HepG2 (cell line): ENCODE data around the gene ERCC6L2. TPM values are rescaled to one million over a fixed set of nuclear protein-coding genes. Genes with fewer than 3 reads are reported as not detected.

Experiments used
- DNMT1 ChIP-seq: sonication (generic); formaldehyde crosslinking; IDR thresholded peaks from 2 replicates; pipeline ENCODE4 v1.5.1; 2020; ENCODE audit warnings: mild to moderate bottlenecking, missing genetic modification reagents
- NFATC3 ChIP-seq: sonication (generic); formaldehyde crosslinking; IDR thresholded peaks from 2 replicates; pipeline ENCODE4 v1.5.1; 2020; ENCODE audit warnings: mild to moderate bottlenecking, missing genetic modification reagents
- NFIB ChIP-seq: sonication (generic); formaldehyde crosslinking; IDR thresholded peaks from 2 replicates; pipeline ENCODE4 v1.9.0; 2021; ENCODE audit warnings: missing genetic modification reagents, mild to moderate bottlenecking, borderline replicate concordance
- PRPF4 ChIP-seq: fragments of 200-400 bp; formaldehyde crosslinking; IDR thresholded peaks from 2 replicates; pipeline ENCODE4 v1.6.1; 2016; ENCODE audit warnings: low read length, low read depth; ENCODE audit not compliant: poor library complexity, severe bottlenecking
- RBM22 ChIP-seq: fragments of 200-400 bp; formaldehyde crosslinking; optimal IDR thresholded peaks from 2 replicates; pipeline ENCODE3; 2017; ENCODE audit warnings: mild to moderate bottlenecking, low read length, moderate library complexity
- TBL1XR1 ChIP-seq: fragments of 150-350 bp; IDR thresholded peaks from 2 replicates; pipeline ENCODE4 v1.6.1; 2014; ENCODE audit warnings: borderline replicate concordance, low read length; ENCODE audit not compliant: partially characterized antibody
- TBX2 ChIP-seq: sonication (generic); formaldehyde crosslinking; IDR thresholded peaks from 2 replicates; pipeline ENCODE4 v1.5.0; 2020; ENCODE audit warnings: missing genetic modification reagents, mild to moderate bottlenecking, borderline replicate concordance
- ZFP36 ChIP-seq: fragments of 150-350 bp; IDR thresholded peaks from 2 replicates; pipeline ENCODE4 v1.6.1; 2018; ENCODE audit warnings: borderline replicate concordance, low read length, low read depth; ENCODE audit not compliant: partially characterized antibody
- ZFP36L1 ChIP-seq: sonication (generic); formaldehyde crosslinking; IDR thresholded peaks from 2 replicates; pipeline ENCODE4 v1.8.0; 2022; ENCODE audit warnings: mild to moderate bottlenecking, missing genetic modification reagents, moderate library complexity
- ZNF44 ChIP-seq: sonication (generic); formaldehyde crosslinking; IDR thresholded peaks from 2 replicates; pipeline ENCODE4 v1.5.1; 2020; ENCODE audit warnings: mild to moderate bottlenecking, missing genetic modification reagents
- ZNF460 ChIP-seq: sonication (generic); formaldehyde crosslinking; IDR thresholded peaks from 2 replicates; pipeline ENCODE4 v1.5.1; 2020; ENCODE audit warnings: missing genetic modification reagents, mild to moderate bottlenecking, borderline replicate concordance
- ZNF850 ChIP-seq: sonication (generic); formaldehyde crosslinking; conservative IDR thresholded peaks from 2 replicates; pipeline ENCODE4 v1.9.0; 2021; ENCODE audit warnings: mild to moderate bottlenecking, missing genetic modification reagents
- polyA plus RNA-seq, 8 experiments: library from polyadenylated mRNA; depleted of rRNA in 3 of 8; stranded (reverse) in 7 of 8; unstranded in 1 of 8; fragments of >200 nt; fragmentation: Illumina TruSeq in 4 of 8; extraction: Trizol in 4 of 8; gene quantifications; 2 replicates each; pipeline versions ENCODE4 v1.2.1 to v1.2.3, GENCODE V29; 2011 to 2016; ENCODE audit warnings: low read depth in 4 of 8, missing spikeins in 1 of 8, mixed read lengths in 1 of 8; ENCODE audit not compliant: insufficient read depth in 1 of 8
- total RNA-seq, 5 experiments: library from RNA; depleted of rRNA; stranded (reverse); fragments of >200 nt; fragmentation: Illumina TruSeq; extraction: Trizol; gene quantifications; 2 replicates each; pipeline ENCODE4 v1.2.3, GENCODE V29; 2016; ENCODE audit warnings: low read depth in 1 of 5
- TF ChIP-seq, protein P1 (sequence below): IDR thresholded peaks from 2 replicates; pipeline ENCODE4 v1.6.1; 2016; ENCODE audit warnings: low read depth, missing genetic modification reagents, missing compliant biosample characterization
- TF ChIP-seq, protein P2 (sequence below): sonication (generic); formaldehyde crosslinking; IDR thresholded peaks from 2 replicates; pipeline ENCODE4 v1.4.0; 2020; ENCODE audit warnings: missing genetic modification reagents, borderline replicate concordance
- TF ChIP-seq, protein P3 (sequence below): sonication (generic); formaldehyde crosslinking; IDR thresholded peaks from 2 replicates; pipeline ENCODE4 v1.5.1; 2020; ENCODE audit warnings: missing genetic modification reagents, mild to moderate bottlenecking, borderline replicate concordance
- TF ChIP-seq, protein P4 (sequence below): sonication (generic); formaldehyde crosslinking; IDR thresholded peaks from 2 replicates; pipeline ENCODE4 v1.4.0; 2020; ENCODE audit warnings: missing genetic modification reagents
- TF ChIP-seq, protein P5 (sequence below): sonication (generic); formaldehyde crosslinking; IDR thresholded peaks from 2 replicates; pipeline ENCODE4 v1.5.1; 2020; ENCODE audit warnings: missing genetic modification reagents, mild to moderate bottlenecking, borderline replicate concordance

ERCC6L2 gene
- total and polyA plus RNA-seq, 2 of the 13 experiments (the other 11 are each of a cell fraction or from before 2014, with no cell fraction given) = 13.4 to 45.9 TPM

DNA sequence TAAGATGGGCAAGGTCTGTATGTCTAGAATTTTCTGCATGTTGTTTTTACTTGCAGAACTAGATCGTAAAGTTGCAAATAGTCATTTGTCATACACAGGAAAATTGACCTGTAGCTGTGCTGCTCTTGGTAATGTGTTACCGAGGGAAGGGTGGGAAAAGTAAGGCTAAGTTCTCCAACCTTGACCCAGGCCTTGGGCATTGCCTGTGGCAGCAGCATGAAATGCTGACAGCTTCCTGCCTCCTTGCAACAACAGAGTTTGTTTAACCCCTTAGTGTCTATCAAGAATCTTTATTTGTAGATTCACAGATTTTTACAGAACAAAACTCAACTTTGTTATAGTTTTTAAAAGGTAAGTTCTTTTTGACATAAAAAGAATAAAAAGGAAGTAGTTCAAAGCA is 48.3 kb downstream of the ERCC6L2 start (continued):
- TF ChIP-seq, protein P1, sequence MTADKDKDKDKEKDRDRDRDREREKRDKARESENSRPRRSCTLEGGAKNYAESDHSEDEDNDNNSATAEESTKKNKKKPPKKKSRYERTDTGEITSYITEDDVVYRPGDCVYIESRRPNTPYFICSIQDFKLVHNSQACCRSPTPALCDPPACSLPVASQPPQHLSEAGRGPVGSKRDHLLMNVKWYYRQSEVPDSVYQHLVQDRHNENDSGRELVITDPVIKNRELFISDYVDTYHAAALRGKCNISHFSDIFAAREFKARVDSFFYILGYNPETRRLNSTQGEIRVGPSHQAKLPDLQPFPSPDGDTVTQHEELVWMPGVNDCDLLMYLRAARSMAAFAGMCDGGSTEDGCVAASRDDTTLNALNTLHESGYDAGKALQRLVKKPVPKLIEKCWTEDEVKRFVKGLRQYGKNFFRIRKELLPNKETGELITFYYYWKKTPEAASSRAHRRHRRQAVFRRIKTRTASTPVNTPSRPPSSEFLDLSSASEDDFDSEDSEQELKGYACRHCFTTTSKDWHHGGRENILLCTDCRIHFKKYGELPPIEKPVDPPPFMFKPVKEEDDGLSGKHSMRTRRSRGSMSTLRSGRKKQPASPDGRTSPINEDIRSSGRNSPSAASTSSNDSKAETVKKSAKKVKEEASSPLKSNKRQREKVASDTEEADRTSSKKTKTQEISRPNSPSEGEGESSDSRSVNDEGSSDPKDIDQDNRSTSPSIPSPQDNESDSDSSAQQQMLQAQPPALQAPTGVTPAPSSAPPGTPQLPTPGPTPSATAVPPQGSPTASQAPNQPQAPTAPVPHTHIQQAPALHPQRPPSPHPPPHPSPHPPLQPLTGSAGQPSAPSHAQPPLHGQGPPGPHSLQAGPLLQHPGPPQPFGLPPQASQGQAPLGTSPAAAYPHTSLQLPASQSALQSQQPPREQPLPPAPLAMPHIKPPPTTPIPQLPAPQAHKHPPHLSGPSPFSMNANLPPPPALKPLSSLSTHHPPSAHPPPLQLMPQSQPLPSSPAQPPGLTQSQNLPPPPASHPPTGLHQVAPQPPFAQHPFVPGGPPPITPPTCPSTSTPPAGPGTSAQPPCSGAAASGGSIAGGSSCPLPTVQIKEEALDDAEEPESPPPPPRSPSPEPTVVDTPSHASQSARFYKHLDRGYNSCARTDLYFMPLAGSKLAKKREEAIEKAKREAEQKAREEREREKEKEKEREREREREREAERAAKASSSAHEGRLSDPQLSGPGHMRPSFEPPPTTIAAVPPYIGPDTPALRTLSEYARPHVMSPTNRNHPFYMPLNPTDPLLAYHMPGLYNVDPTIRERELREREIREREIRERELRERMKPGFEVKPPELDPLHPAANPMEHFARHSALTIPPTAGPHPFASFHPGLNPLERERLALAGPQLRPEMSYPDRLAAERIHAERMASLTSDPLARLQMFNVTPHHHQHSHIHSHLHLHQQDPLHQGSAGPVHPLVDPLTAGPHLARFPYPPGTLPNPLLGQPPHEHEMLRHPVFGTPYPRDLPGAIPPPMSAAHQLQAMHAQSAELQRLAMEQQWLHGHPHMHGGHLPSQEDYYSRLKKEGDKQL (CRISPR knock-in tag) = no peak
- TF ChIP-seq NFATC3 (no peak), DNMT1 (CRISPR knock-in tag) (no peak), NFIB (CRISPR knock-in tag) (no peak), RBM22 (no peak), ZNF44 (CRISPR knock-in tag) (no peak), PRPF4 (no peak), ZNF850 (CRISPR knock-in tag) (no peak), ZFP36L1 (CRISPR knock-in tag) (no peak), ZNF460 (no peak), ZFP36 (no peak), TBX2 (CRISPR knock-in tag) (peak; percentile 40; the same call in 1 of the 2 replicates), TBL1XR1 (no peak)
- TF ChIP-seq, protein P2, sequence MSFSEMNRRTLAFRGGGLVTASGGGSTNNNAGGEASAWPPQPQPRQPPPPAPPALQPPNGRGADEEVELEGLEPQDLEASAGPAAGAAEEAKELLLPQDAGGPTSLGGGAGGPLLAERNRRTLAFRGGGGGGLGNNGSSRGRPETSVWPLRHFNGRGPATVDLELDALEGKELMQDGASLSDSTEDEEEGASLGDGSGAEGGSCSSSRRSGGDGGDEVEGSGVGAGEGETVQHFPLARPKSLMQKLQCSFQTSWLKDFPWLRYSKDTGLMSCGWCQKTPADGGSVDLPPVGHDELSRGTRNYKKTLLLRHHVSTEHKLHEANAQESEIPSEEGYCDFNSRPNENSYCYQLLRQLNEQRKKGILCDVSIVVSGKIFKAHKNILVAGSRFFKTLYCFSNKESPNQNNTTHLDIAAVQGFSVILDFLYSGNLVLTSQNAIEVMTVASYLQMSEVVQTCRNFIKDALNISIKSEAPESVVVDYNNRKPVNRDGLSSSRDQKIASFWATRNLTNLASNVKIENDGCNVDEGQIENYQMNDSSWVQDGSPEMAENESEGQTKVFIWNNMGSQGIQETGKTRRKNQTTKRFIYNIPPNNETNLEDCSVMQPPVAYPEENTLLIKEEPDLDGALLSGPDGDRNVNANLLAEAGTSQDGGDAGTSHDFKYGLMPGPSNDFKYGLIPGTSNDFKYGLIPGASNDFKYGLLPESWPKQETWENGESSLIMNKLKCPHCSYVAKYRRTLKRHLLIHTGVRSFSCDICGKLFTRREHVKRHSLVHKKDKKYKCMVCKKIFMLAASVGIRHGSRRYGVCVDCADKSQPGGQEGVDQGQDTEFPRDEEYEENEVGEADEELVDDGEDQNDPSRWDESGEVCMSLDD (CRISPR knock-in tag) = no peak
- TF ChIP-seq, protein P3, sequence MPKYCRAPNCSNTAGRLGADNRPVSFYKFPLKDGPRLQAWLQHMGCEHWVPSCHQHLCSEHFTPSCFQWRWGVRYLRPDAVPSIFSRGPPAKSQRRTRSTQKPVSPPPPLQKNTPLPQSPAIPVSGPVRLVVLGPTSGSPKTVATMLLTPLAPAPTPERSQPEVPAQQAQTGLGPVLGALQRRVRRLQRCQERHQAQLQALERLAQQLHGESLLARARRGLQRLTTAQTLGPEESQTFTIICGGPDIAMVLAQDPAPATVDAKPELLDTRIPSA (CRISPR knock-in tag) = no peak
- TF ChIP-seq, protein P4, sequence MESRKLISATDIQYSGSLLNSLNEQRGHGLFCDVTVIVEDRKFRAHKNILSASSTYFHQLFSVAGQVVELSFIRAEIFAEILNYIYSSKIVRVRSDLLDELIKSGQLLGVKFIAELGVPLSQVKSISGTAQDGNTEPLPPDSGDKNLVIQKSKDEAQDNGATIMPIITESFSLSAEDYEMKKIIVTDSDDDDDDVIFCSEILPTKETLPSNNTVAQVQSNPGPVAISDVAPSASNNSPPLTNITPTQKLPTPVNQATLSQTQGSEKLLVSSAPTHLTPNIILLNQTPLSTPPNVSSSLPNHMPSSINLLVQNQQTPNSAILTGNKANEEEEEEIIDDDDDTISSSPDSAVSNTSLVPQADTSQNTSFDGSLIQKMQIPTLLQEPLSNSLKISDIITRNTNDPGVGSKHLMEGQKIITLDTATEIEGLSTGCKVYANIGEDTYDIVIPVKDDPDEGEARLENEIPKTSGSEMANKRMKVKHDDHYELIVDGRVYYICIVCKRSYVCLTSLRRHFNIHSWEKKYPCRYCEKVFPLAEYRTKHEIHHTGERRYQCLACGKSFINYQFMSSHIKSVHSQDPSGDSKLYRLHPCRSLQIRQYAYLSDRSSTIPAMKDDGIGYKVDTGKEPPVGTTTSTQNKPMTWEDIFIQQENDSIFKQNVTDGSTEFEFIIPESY (CRISPR knock-in tag) = no peak
- TF ChIP-seq, protein P5, sequence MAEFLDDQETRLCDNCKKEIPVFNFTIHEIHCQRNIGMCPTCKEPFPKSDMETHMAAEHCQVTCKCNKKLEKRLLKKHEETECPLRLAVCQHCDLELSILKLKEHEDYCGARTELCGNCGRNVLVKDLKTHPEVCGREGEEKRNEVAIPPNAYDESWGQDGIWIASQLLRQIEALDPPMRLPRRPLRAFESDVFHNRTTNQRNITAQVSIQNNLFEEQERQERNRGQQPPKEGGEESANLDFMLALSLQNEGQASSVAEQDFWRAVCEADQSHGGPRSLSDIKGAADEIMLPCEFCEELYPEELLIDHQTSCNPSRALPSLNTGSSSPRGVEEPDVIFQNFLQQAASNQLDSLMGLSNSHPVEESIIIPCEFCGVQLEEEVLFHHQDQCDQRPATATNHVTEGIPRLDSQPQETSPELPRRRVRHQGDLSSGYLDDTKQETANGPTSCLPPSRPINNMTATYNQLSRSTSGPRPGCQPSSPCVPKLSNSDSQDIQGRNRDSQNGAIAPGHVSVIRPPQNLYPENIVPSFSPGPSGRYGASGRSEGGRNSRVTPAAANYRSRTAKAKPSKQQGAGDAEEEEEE (CRISPR knock-in tag) = no peak
